Activated naive CD4-positive, alpha-beta T cell treated with anti-CD3 and anti-CD28 coated beads for 36 hours (primary cell): ENCODE data around the gene CCND1. TPM values are rescaled to one million over a fixed set of nuclear protein-coding genes. Genes with fewer than 3 reads are reported as not detected.
"Not testable (repeated sequence)": the region's sequence is repeated elsewhere in the genome, so short reads cannot be mapped to it uniquely, and the experiment has no call there.

Source experiments
- CTCF ChIA-PET: fragments of 350-600 bp; sonication (Branson Sonifier 250); formaldehyde crosslinking; loops from one replicate; lab custom pipeline; 2021; ENCODE audit warnings: antibody characterized with exemption; lab: Charles Lee
- DNase-seq: peaks from one replicate; pipeline ENCODE4 v3.0.0-alpha.2; 2020
- H3K27ac Mint-ChIP-seq: one replicate; pipeline ENCODE4 v1.8.0; 2021; ENCODE audit warnings: mild to moderate bottlenecking, mixed read lengths
- H3K27me3 Mint-ChIP-seq: one replicate; pipeline ENCODE4 v1.8.0; 2021; ENCODE audit warnings: low read depth, mixed read lengths
- H3K36me3 Mint-ChIP-seq: one replicate; pipeline ENCODE4 v1.8.0; 2021; ENCODE audit warnings: low read depth, mixed read lengths
- H3K4me1 Mint-ChIP-seq: one replicate; pipeline ENCODE4 v1.8.0; 2021; ENCODE audit warnings: low read depth, mixed read lengths
- H3K4me3 Mint-ChIP-seq: one replicate; pipeline ENCODE4 v1.8.0; 2021; ENCODE audit warnings: mild to moderate bottlenecking, moderate library complexity, mixed read lengths
- H3K9me3 Mint-ChIP-seq: one replicate; pipeline ENCODE4 v1.8.0; 2021; ENCODE audit warnings: mixed read lengths
- intact Hi-C: fragments of 100-400 bp; cut with micrococcal nuclease; formaldehyde crosslinking; loops from one replicate; pipeline ENCODE4 v1.15.1; 2023
- total RNA-seq, 2 experiments: library from RNA; stranded (reverse); gene quantifications; one replicate each; pipeline ENCODE4 v1.2.3, GENCODE V29; 2021

CCND1 gene
- total RNA-seq, 2 experiments from 2014 or later = 0.22 to 0.74 TPM

- Mint-ChIP-seq H3K4me1 (peaks cover 6% of the 10 kb centered on the region), H3K36me3 (no peaks in the 10 kb centered on the region), H3K4me3 (no peak overlapping the region), H3K9me3 (no peaks in the 10 kb centered on the region), H3K27me3 (peaks cover 8% of the 10 kb centered on the region), H3K27ac (no peak overlapping the region)
- no peak for DNase-seq
- CTCF ChIA-PET = interaction anchor here (0.6 to 1.1 kb wide), 2 partner anchors 11 to 13 kb away, joined by 3 to 5 read pairs; no protein-coding TSS in a partner anchor
- intact Hi-C loops = loop anchor here (2.0 to 10.0 kb wide), 3 partner anchors 116 to 230 kb away; no protein-coding TSS in a partner anchor
Measured at GRCh38 chr11:69684651-69685050, 43.7 kb downstream of the CCND1 start.

DNA sequence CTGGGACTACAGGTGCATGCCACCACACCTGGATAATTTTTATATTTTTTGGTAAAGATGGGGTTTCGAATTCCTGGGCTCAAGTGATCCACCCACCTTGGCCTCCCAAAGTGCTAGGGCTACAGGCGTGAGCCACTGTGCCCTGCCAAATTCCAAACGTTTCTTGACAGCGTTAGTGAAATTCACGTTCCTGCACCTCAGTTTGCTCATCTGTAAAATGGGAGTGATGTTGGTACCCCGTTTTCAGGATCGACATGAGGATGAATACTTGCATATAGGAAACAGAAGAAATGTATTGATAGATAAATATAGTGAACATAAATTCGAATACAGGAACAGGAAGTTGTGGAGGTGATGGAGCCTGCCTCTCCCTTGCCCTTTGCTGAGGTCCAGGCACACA lies 44.4 kb downstream of the CCND1 start:
- CTCF ChIA-PET = interaction anchor here (0.6 to 1.1 kb wide), 2 partner anchors 11 to 386 kb away, joined by 3 to 5 read pairs; no protein-coding TSS in a partner anchor
- peaks cover 10% of the 10 kb centered on the region for H3K27me3 Mint-ChIP-seq
- H3K4me3 Mint-ChIP-seq = no peak overlapping the region
- intact Hi-C loops = loop anchor here (2.0 to 10.0 kb wide), 3 partner anchors 115 to 229 kb away; no protein-coding TSS in a partner anchor
- DNase-seq = no peak
- peaks cover 8% of the 10 kb centered on the region for H3K4me1 Mint-ChIP-seq
- no peaks in the 10 kb centered on the region for H3K36me3 Mint-ChIP-seq
- H3K27ac Mint-ChIP-seq = no peak overlapping the region
- no peaks in the 10 kb centered on the region for H3K9me3 Mint-ChIP-seq

GRCh38 chr11:69686452-69686851 lies 45.5 kb downstream of the CCND1 start:
- intact Hi-C loops = loop anchor here (1.0 to 10.0 kb wide), 4 partner anchors 156 to 505 kb away; no protein-coding TSS in a partner anchor
- Mint-ChIP-seq H3K27me3 (peaks cover 15% of the 10 kb centered on the region), H3K4me1 (peaks cover 8% of the 10 kb centered on the region), H3K36me3 (no peaks in the 10 kb centered on the region), H3K27ac (no peak overlapping the region), H3K9me3 (no peaks in the 10 kb centered on the region), H3K4me3 (no peak overlapping the region)
- CTCF ChIA-PET = interaction anchor here (0.6 kb wide), 2 partner anchors 164 to 192 kb away, joined by 3 to 8 read pairs; no protein-coding TSS in a partner anchor
- DNase-seq = no peak

DNA sequence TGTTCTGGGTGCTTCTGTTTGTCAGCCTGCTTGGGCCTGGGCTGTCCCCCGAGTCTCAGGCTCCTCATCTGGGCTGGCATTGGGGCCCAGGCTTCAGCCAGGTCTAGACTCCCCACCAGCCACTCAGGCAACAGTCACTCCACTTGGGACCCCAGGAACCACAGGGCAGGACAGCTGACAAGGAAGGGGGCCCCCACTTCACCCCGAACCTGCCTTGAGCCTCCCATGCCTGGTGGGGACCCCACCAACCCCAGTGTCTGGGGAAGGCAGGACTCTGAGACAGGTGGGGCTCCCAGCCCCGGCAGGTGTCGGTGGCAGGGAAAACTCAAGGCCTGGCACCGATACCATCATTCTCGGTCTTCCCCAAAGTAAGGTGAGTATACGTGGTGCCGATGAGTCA lies 45.9 kb downstream of the CCND1 start:
- Mint-ChIP-seq H3K36me3 (no peaks in the 10 kb centered on the region), H3K4me1 (peaks cover 10% of the 10 kb centered on the region)

GRCh38 chr11:69687969-69688771 lies 47.2 kb downstream of the CCND1 start:
- H3K27ac Mint-ChIP-seq, H3K9me3 Mint-ChIP-seq, H3K36me3 Mint-ChIP-seq, H3K4me3 Mint-ChIP-seq, CTCF ChIA-PET: not testable (repeated sequence)
- intact Hi-C loops = loop anchor here (5.0 to 10.0 kb wide), 2 partner anchors 154 to 227 kb away; no protein-coding TSS in a partner anchor
- Mint-ChIP-seq H3K4me1 (peaks cover 10% of the 10 kb centered on the region), H3K27me3 (peaks cover 27% of the 10 kb centered on the region)
- peak; percentile 49 for DNase-seq

More for the DNA sequence above, 45.9 kb downstream of the CCND1 start:
- no peak overlapping the region for H3K27ac Mint-ChIP-seq
- H3K27me3 Mint-ChIP-seq = peaks cover 15% of the 10 kb centered on the region
- CTCF ChIA-PET = no interaction called here
- intact Hi-C loops = loop anchor here (1.0 to 10.0 kb wide), 4 partner anchors 155 to 504 kb away; no protein-coding TSS in a partner anchor
- DNase-seq = no peak
- no peak overlapping the region for H3K4me3 Mint-ChIP-seq
- no peaks in the 10 kb centered on the region for H3K9me3 Mint-ChIP-seq

GRCh38 chr11:69689484-69690319 lies 48.7 kb downstream of the CCND1 start:
- H3K27me3 Mint-ChIP-seq = peaks cover 30% of the 10 kb centered on the region
- H3K9me3 Mint-ChIP-seq = peaks cover 4% of the 10 kb centered on the region
- H3K4me1 Mint-ChIP-seq = peaks cover 10% of the 10 kb centered on the region
- H3K4me3 Mint-ChIP-seq = no peak overlapping the region
- CTCF ChIA-PET = no interaction called here
- intact Hi-C loops = loop anchor here (5.0 to 10.0 kb wide), 2 partner anchors 153 to 225 kb away; no protein-coding TSS in a partner anchor
- DNase-seq = no peak
- H3K36me3 Mint-ChIP-seq = peaks cover 3% of the 10 kb centered on the region
- no peak overlapping the region for H3K27ac Mint-ChIP-seq

DNA sequence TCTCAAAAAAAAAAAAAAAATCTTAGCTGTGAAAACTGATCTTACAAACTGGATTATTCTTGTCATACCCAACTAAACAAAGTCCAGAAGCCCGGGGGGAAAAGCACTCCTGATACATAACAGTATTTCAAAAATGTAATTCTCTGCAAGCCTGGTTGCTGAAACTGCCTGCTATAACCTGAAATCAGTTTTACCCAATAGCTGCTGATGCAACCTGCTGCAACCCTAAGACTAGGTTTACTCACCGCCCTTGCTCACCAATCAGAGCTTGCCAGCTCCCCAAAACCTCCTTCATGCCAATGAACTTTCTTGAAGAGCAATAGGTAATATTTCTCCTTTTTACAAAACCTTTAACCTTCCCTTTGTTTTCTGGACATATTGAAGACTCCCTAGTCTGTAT lies 50.5 kb downstream of the CCND1 start:
- intact Hi-C loops = no loop called here
- CTCF ChIA-PET = interaction anchor here (0.6 kb wide), 1 partner anchor 20 kb away, joined by 4 read pairs; no protein-coding TSS in a partner anchor
- peaks cover 8% of the 10 kb centered on the region for H3K4me1 Mint-ChIP-seq
- peaks cover 3% of the 10 kb centered on the region for H3K36me3 Mint-ChIP-seq
- H3K27me3 Mint-ChIP-seq = peaks cover 34% of the 10 kb centered on the region
- peak overlapping the region; percentile 61 for H3K27ac Mint-ChIP-seq
- peak; percentile 56 for DNase-seq
- H3K9me3 Mint-ChIP-seq = peaks cover 4% of the 10 kb centered on the region
- no peak overlapping the region for H3K4me3 Mint-ChIP-seq

- Mint-ChIP-seq H3K27ac (no peak overlapping the region), H3K4me1 (peaks cover 8% of the 10 kb centered on the region), H3K36me3 (peaks cover 3% of the 10 kb centered on the region), H3K9me3 (peaks cover 4% of the 10 kb centered on the region), H3K4me3 (no peak overlapping the region), H3K27me3 (peaks cover 41% of the 10 kb centered on the region)
- CTCF ChIA-PET = no interaction called here
- intact Hi-C loops = no loop called here
- DNase-seq = no peak
Measured at GRCh38 chr11:69692422-69692821, 51.5 kb downstream of the CCND1 start.

DNA sequence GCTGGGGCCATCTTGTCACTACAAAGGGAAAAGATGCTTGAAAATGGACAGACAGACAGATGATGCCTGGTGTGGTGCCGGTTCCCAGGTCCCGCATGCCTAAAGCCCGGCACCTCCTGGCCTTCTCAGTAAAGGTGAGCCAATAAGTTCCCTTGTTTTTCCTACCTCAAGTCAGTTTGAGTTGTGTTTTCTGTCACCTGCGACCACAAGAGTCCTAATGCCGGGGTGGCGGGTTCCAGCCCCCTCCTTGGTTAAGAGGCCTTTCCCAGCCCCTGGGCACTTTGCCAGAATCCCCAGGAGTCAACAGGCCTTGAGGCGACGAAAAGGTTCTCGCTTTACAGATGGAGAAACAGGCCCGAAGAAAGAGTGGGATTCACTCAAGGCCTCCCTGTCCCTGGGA lies 53.8 kb downstream of the CCND1 start:
- no peak overlapping the region for H3K4me3 Mint-ChIP-seq
- peaks cover 4% of the 10 kb centered on the region for H3K9me3 Mint-ChIP-seq
- CTCF ChIA-PET = no interaction called here
- DNase-seq = no peak
- no peak overlapping the region for H3K27ac Mint-ChIP-seq
- intact Hi-C loops = no loop called here
- peaks cover 3% of the 10 kb centered on the region for H3K36me3 Mint-ChIP-seq
- peaks cover 3% of the 10 kb centered on the region for H3K4me1 Mint-ChIP-seq
- H3K27me3 Mint-ChIP-seq = peaks cover 49% of the 10 kb centered on the region

GRCh38 chr11:69695581-69695980 lies 54.6 kb downstream of the CCND1 start:
- intact Hi-C loops = no loop called here
- CTCF ChIA-PET = interaction anchor here (1.1 kb wide), 1 partner anchor 11 kb away, joined by 3 read pairs; no protein-coding TSS in a partner anchor
- peaks cover 48% of the 10 kb centered on the region for H3K27me3 Mint-ChIP-seq

GRCh38 chr11:69695995-69696394 lies 55.0 kb downstream of the CCND1 start:
- H3K4me3 Mint-ChIP-seq, DNase-seq, H3K27ac Mint-ChIP-seq, H3K4me1 Mint-ChIP-seq, intact Hi-C loops, H3K9me3 Mint-ChIP-seq, H3K36me3 Mint-ChIP-seq: not testable (repeated sequence)
- CTCF ChIA-PET = interaction anchor here (1.1 kb wide), 1 partner anchor 11 kb away, joined by 3 read pairs; no protein-coding TSS in a partner anchor
- H3K27me3 Mint-ChIP-seq = peaks cover 45% of the 10 kb centered on the region

More at GRCh38 chr11:69695581-69695980, 54.6 kb downstream of the CCND1 start:
- H3K4me3 Mint-ChIP-seq = no peak overlapping the region
- peaks cover 3% of the 10 kb centered on the region for H3K36me3 Mint-ChIP-seq
- DNase-seq = no peak
- no peak overlapping the region for H3K27ac Mint-ChIP-seq
- peaks cover 4% of the 10 kb centered on the region for H3K9me3 Mint-ChIP-seq
- peaks cover 2% of the 10 kb centered on the region for H3K4me1 Mint-ChIP-seq
